ENCODE data around the gene PLN. TPM values are rescaled to one million over a fixed set of nuclear protein-coding genes. Genes with fewer than 3 reads are reported as not detected.

Gene PLN
- polyA plus RNA-seq, 1 of the 3 experiments (the other 2 are of a cell fraction): not detected

DNA sequence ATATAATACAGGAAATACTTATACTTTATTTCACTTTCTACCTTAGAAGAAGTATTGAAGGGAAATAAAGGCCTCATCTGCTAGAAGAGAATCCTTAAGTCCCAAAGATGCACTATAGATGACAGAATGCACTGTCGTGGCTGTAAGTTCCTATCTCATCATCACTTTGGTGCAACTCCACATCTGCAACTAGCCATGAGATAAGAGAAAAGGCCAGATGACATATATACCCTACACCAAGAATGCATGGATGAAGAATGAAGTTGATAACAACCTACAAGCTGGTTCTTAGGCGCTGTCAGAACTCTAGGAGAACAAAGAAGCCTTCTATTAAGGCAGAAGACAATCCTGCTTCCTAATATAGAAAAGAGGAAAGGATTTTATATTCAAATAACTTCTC lies 11.6 kb upstream of the PLN start:
- Histone ChIP-seq H3K9me3 (no peaks in the 10 kb centered on the region), H3F3A (replicated peaks; ENCODE audit: insufficient read depth) (peaks cover 6% of the 10 kb centered on the region), H3K4me1 (ENCODE audit: control insufficient read depth in 1 of 2, insufficient read depth in 2 of 2, low read depth in 1 of 2, low read length in 1 of 2) (no peaks in the 10 kb centered on the region; a peak in 1 of 4 replicates), H3K4me2 (no peak overlapping the region), H3K79me2 (ENCODE audit: insufficient read depth) (peaks cover 9% of the 10 kb centered on the region; the same call in 1 of the 2 replicates), H3K36me3 (replicated peaks in 1 of 2; ENCODE audit: control insufficient read depth in 1 of 2, insufficient read depth in 2 of 2, low read length in 1 of 2) (no peaks in the 10 kb centered on the region), H3K4me3 (ENCODE audit: low read depth in 2 of 2, low read length in 1 of 2) (no peak overlapping the region), H3K27me3 (ENCODE audit: insufficient read depth) (no peaks in the 10 kb centered on the region), H3K9ac (no peak overlapping the region), H3K9me2 (no peaks in the 10 kb centered on the region), H2AFZ (ENCODE audit: low read depth) (no peak overlapping the region), H3K27ac (ENCODE audit: low read depth in 2 of 2, low read length in 1 of 2) (no peak overlapping the region; a peak in 1 of 4 replicates), H4K20me1 (ENCODE audit: insufficient read depth) (no peaks in the 10 kb centered on the region)
- no peak for DNase-seq
- WGBS (ENCODE audit: low lambda C conversion rate): 84% methylated on average over 2 of the region's 2 CpGs
- ChIA-PET POLR2A (no interaction called here), CTCF (interaction anchor here (1.5 kb wide), 1 partner anchor 253 kb away, joined by 5 read pairs; no protein-coding TSS in a partner anchor)
- no peak for TF ChIP-seq NFIC (IDR thresholded peaks at IDR 0.05; ENCODE audit: borderline replicate concordance)
- no peak for TF ChIP-seq RFX5 (IDR thresholded peaks at IDR 0.05; ENCODE audit: low read length)
- TF ChIP-seq FOXJ3 (CRISPR knock-in tag; IDR thresholded peaks at IDR 0.05): no peak
- no peak for TF ChIP-seq MEF2A (IDR thresholded peaks at IDR 0.05; ENCODE audit: borderline replicate concordance, low read depth)
- TF ChIP-seq REST (IDR thresholded peaks at IDR 0.05; ENCODE audit: low read depth, low read length): no peak
- no peak for TF ChIP-seq CHD2 (IDR thresholded peaks at IDR 0.05; ENCODE audit: low read length, partially characterized antibody)
- TF ChIP-seq POLR2AphosphoS5 (IDR thresholded peaks at IDR 0.05; ENCODE audit: low read depth, low read length): no peak
- TF ChIP-seq, protein P1, sequence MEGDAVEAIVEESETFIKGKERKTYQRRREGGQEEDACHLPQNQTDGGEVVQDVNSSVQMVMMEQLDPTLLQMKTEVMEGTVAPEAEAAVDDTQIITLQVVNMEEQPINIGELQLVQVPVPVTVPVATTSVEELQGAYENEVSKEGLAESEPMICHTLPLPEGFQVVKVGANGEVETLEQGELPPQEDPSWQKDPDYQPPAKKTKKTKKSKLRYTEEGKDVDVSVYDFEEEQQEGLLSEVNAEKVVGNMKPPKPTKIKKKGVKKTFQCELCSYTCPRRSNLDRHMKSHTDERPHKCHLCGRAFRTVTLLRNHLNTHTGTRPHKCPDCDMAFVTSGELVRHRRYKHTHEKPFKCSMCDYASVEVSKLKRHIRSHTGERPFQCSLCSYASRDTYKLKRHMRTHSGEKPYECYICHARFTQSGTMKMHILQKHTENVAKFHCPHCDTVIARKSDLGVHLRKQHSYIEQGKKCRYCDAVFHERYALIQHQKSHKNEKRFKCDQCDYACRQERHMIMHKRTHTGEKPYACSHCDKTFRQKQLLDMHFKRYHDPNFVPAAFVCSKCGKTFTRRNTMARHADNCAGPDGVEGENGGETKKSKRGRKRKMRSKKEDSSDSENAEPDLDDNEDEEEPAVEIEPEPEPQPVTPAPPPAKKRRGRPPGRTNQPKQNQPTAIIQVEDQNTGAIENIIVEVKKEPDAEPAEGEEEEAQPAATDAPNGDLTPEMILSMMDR (IDR thresholded peaks at IDR 0.05): no peak
- no peak for TF ChIP-seq TAF1 (IDR thresholded peaks at IDR 0.05; ENCODE audit: borderline replicate concordance, low read depth, low read length)
- TF ChIP-seq RAD21 (IDR thresholded peaks at IDR 0.05; ENCODE audit: low read length): no peak
- TF ChIP-seq EZH2phosphoT487 (IDR thresholded peaks at IDR 0.05; ENCODE audit: borderline replicate concordance, low read depth): no peak
- no peak for TF ChIP-seq FOSL2 (IDR thresholded peaks at IDR 0.05; ENCODE audit: borderline replicate concordance, low read depth)
- no peak for TF ChIP-seq MXI1 (IDR thresholded peaks at IDR 0.05; ENCODE audit: low read depth, low read length)

Measured in SK-N-SH (cell line).